Nephron progenitor cell (in vitro differentiated cells): ENCODE data around the gene LOXL3.

Source experiments
- DNase-seq: peaks from one replicate; pipeline ENCODE4 v3.0.0; 2021
- H3K27ac Mint-ChIP-seq: 2 replicates; pipeline ENCODE4 v1.8.0; 2021; ENCODE audit warnings: mild to moderate bottlenecking, moderate library complexity, mixed read lengths
- H3K27me3 Mint-ChIP-seq: 2 replicates; pipeline ENCODE4 v1.8.0; 2021; ENCODE audit warnings: mild to moderate bottlenecking, low read depth, mixed read lengths; ENCODE audit not compliant: poor library complexity
- H3K36me3 Mint-ChIP-seq: 2 replicates; pipeline ENCODE4 v1.8.0; 2021; ENCODE audit warnings: low read depth, mixed read lengths
- H3K4me1 Mint-ChIP-seq: 2 replicates; pipeline ENCODE4 v1.8.0; 2021; ENCODE audit warnings: mixed read lengths
- H3K4me3 Mint-ChIP-seq: 2 replicates; pipeline ENCODE4 v1.8.0; 2021; ENCODE audit warnings: mild to moderate bottlenecking, moderate library complexity, mixed read lengths
- H3K9me3 Mint-ChIP-seq: 2 replicates; pipeline ENCODE4 v1.8.0; 2021; ENCODE audit warnings: mild to moderate bottlenecking, moderate library complexity, mixed read lengths
- TF ChIP-seq, protein P1 (sequence below): fragments of 200-600 bp; sonication (generic); IDR thresholded peaks from 2 replicates; pipeline ENCODE4 v1.5.0; 2021; ENCODE audit warnings: antibody characterized with exemption

Gene LOXL3

GRCh38 chr2:74529357-74530238 lies 24.1 kb downstream of the LOXL3 start, which contains the start of the genes AUP1 and HTRA2:
AUP1 (minus strand) TSS chr2:74529706; CDS start chr2:74529629, 77 bp downstream.
HTRA2 (plus strand) TSS chr2:74529933; CDS start chr2:74530007, 74 bp downstream.
- H3K9me3 Mint-ChIP-seq, result no peaks in the 10 kb centered on the region
- peak within 1 kb of the TSS; percentile 99 for H3K4me3 Mint-ChIP-seq
- H3K36me3 Mint-ChIP-seq, result peaks cover 49% of the 10 kb centered on the region
- peaks cover 6% of the 10 kb centered on the region for H3K27me3 Mint-ChIP-seq
- peak within 1 kb of the TSS; percentile 96 for H3K27ac Mint-ChIP-seq
- peaks cover 38% of the 10 kb centered on the region for H3K4me1 Mint-ChIP-seq
- TF ChIP-seq, protein P1, sequence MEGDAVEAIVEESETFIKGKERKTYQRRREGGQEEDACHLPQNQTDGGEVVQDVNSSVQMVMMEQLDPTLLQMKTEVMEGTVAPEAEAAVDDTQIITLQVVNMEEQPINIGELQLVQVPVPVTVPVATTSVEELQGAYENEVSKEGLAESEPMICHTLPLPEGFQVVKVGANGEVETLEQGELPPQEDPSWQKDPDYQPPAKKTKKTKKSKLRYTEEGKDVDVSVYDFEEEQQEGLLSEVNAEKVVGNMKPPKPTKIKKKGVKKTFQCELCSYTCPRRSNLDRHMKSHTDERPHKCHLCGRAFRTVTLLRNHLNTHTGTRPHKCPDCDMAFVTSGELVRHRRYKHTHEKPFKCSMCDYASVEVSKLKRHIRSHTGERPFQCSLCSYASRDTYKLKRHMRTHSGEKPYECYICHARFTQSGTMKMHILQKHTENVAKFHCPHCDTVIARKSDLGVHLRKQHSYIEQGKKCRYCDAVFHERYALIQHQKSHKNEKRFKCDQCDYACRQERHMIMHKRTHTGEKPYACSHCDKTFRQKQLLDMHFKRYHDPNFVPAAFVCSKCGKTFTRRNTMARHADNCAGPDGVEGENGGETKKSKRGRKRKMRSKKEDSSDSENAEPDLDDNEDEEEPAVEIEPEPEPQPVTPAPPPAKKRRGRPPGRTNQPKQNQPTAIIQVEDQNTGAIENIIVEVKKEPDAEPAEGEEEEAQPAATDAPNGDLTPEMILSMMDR, result no peak
- peak; percentile 94 for DNase-seq

- TF ChIP-seq, protein P1, result no peak
- Mint-ChIP-seq H3K4me3 (peak overlapping the region; percentile 99), H3K27me3 (peaks cover 8% of the 10 kb centered on the region), H3K27ac (peak overlapping the region; percentile 96), H3K9me3 (no peaks in the 10 kb centered on the region), H3K36me3 (peaks cover 46% of the 10 kb centered on the region), H3K4me1 (peaks cover 38% of the 10 kb centered on the region)
- DNase-seq, result no peak
Measured at GRCh38 chr2:74528600-74529356, 25.0 kb downstream of the LOXL3 start.

GRCh38 chr2:74527741-74528140 lies 26.0 kb downstream of the LOXL3 start:
- no peak for DNase-seq
- TF ChIP-seq, protein P1, result no peak
- no peak overlapping the region for H3K27ac Mint-ChIP-seq
- peak overlapping the region; percentile 99 for H3K4me3 Mint-ChIP-seq
- peaks cover 39% of the 10 kb centered on the region for H3K36me3 Mint-ChIP-seq
- H3K4me1 Mint-ChIP-seq, result peaks cover 38% of the 10 kb centered on the region
- no peaks in the 10 kb centered on the region for H3K9me3 Mint-ChIP-seq
- peaks cover 18% of the 10 kb centered on the region for H3K27me3 Mint-ChIP-seq

- H3K36me3 Mint-ChIP-seq, result peaks cover 31% of the 10 kb centered on the region
- H3K27ac Mint-ChIP-seq, result no peak overlapping the region
- peaks cover 33% of the 10 kb centered on the region for H3K4me1 Mint-ChIP-seq
- H3K4me3 Mint-ChIP-seq, result no peak overlapping the region
- peaks cover 28% of the 10 kb centered on the region for H3K27me3 Mint-ChIP-seq
- DNase-seq, result no peak
- TF ChIP-seq, protein P1, result no peak
- no peaks in the 10 kb centered on the region for H3K9me3 Mint-ChIP-seq
Measured at GRCh38 chr2:74526649-74527230, 27.0 kb downstream of the LOXL3 start.

- TF ChIP-seq, protein P1, result no peak
- no peak for DNase-seq
- H3K9me3 Mint-ChIP-seq, result no peaks in the 10 kb centered on the region
- H3K27me3 Mint-ChIP-seq, result peaks cover 36% of the 10 kb centered on the region
- H3K27ac Mint-ChIP-seq, result no peak within 1 kb of the TSS
- peaks cover 30% of the 10 kb centered on the region for H3K36me3 Mint-ChIP-seq
- H3K4me3 Mint-ChIP-seq, result peak within 1 kb of the TSS; percentile 58
- H3K4me1 Mint-ChIP-seq, result peaks cover 27% of the 10 kb centered on the region
Measured at GRCh38 chr2:74525717-74526648, 27.8 kb downstream of the LOXL3 start, which contains the start of gene DQX1. DQX1 (minus strand) TSS chr2:74526231; CDS start chr2:74525729, 502 bp downstream.
